Eye (tissue), 1 donor: ENCODE results near the gene SLC25A47.
"Not testable (repeated sequence)": the region's sequence is repeated elsewhere in the genome, so short reads cannot be mapped to it uniquely, and the experiment has no call there.

ENCODE experiments used
- DNase-seq: peaks from one replicate; pipeline ENCODE4 v3.0.0-alpha.2; 2015

Gene SLC25A47

GRCh38 chr14:100323121-100323941, at the start of gene SLC25A47:
Gene SLC25A47 (plus strand): TSS chr14:100323339. CDS start chr14:100323415, 76 bp downstream.
- DNase-seq: no peak

- no peak for DNase-seq
Observed at GRCh38 chr14:100274250-100274649, 48.9 kb upstream of the SLC25A47 start.

GRCh38 chr14:100275214-100275613, 47.9 kb upstream of the SLC25A47 start:
- DNase-seq: no peak

GRCh38 chr14:100278702-100279101, 44.4 kb upstream of the SLC25A47 start:
- no peak for DNase-seq

- no peak for DNase-seq
Observed at GRCh38 chr14:100279133-100279532, 44.0 kb upstream of the SLC25A47 start.

- no peak for DNase-seq
Observed at GRCh38 chr14:100279563-100279962, 43.6 kb upstream of the SLC25A47 start.

- DNase-seq: no peak
Observed at GRCh38 chr14:100281286-100282082, 41.7 kb upstream of the SLC25A47 start.

GRCh38 chr14:100282083-100282350, 41.1 kb upstream of the SLC25A47 start:
- no peak for DNase-seq

GRCh38 chr14:100282766-100283419, 40.2 kb upstream of the SLC25A47 start:
- no peak for DNase-seq

GRCh38 chr14:100283436-100283835, 39.7 kb upstream of the SLC25A47 start:
- DNase-seq: not testable (repeated sequence)

- no peak for DNase-seq
Observed at GRCh38 chr14:100283984-100284881, 38.9 kb upstream of the SLC25A47 start.

GRCh38 chr14:100285021-100285912, 37.9 kb upstream of the SLC25A47 start:
- peak; percentile 86 for DNase-seq

- no peak for DNase-seq
Observed at GRCh38 chr14:100285913-100286400, 37.2 kb upstream of the SLC25A47 start.

- no peak for DNase-seq
Observed at GRCh38 chr14:100286484-100287191, 36.5 kb upstream of the SLC25A47 start.

GRCh38 chr14:100287202-100287997, 35.7 kb upstream of the SLC25A47 start:
- no peak for DNase-seq

- DNase-seq: not testable (repeated sequence)
Observed at GRCh38 chr14:100287998-100288295, 35.2 kb upstream of the SLC25A47 start.

- DNase-seq: no peak
Observed at GRCh38 chr14:100288382-100289185, 34.6 kb upstream of the SLC25A47 start.

GRCh38 chr14:100289916-100290606, 33.1 kb upstream of the SLC25A47 start:
- no peak for DNase-seq
